Transverse colon (tissue), 4 donors: Measurements from ENCODE around the gene CADPS. TPM values are rescaled to one million over a fixed set of nuclear protein-coding genes. Genes with fewer than 3 reads are reported as not detected.

Source experiments
- DNase-seq: peaks from one replicate; pipeline ENCODE4 v3.0.0-alpha.2; 2019
- H3K27ac ChIP-seq, 4 donors: fragments of 200-600 bp; sonication (generic); 2 replicates each; pipeline ENCODE4 v1.5.1; 2016 to 2018; ENCODE audit warnings: inconsistent platforms in 4 of 4
- H3K27me3 ChIP-seq: fragments of 200-600 bp; sonication (generic); 2 replicates; pipeline ENCODE4 v1.5.1; 2017; ENCODE audit warnings: inconsistent platforms
- H3K36me3 ChIP-seq, 4 donors: fragments of 200-600 bp; sonication (generic); 2 replicates each; pipeline ENCODE4 v1.5.1; 2017 to 2019; ENCODE audit warnings: inconsistent platforms in 4 of 4
- H3K4me1 ChIP-seq, 4 donors: fragments of 200-600 bp; sonication (generic); 2 replicates each; pipeline ENCODE4 v1.5.1; 2017 to 2020; ENCODE audit warnings: inconsistent platforms in 4 of 4
- H3K4me3 ChIP-seq, 4 donors: fragments of 200-600 bp; sonication (generic); 1 replicate in 1 of 4; 2 replicates in 3 of 4; pipeline versions ENCODE4 v1.5.1 to v1.6.1; 2017 to 2019; ENCODE audit warnings: inconsistent platforms in 4 of 4
- H3K9me3 ChIP-seq, 2 donors: fragments of 200-600 bp; sonication (generic); 2 replicates each; pipeline ENCODE4 v1.5.1; 2017 to 2019; ENCODE audit warnings: inconsistent platforms in 2 of 2
- CTCF ChIP-seq, 5 experiments: fragments of 200-600 bp in 3 of 5; fragments of 450-650 bp in 2 of 5; sonication (generic) in 3 of 5; IDR thresholded peaks; 1 replicate in 2 of 5; 2 replicates in 3 of 5; pipeline ENCODE4 v1.5.1; 2016 to 2017; ENCODE audit warnings: antibody characterized with exemption in 5 of 5, inconsistent platforms in 3 of 5, mild to moderate bottlenecking in 2 of 5, moderate library complexity in 1 of 5
- EP300 ChIP-seq: sonication (generic); formaldehyde crosslinking; IDR thresholded peaks from one replicate; pipeline ENCODE4 v1.6.1; 2017; ENCODE audit warnings: antibody characterized with exemption, low read depth
- POLR2A ChIP-seq: fragments of 450-650 bp; IDR thresholded peaks from one replicate; pipeline ENCODE4 v1.6.1; 2016; ENCODE audit warnings: antibody characterized with exemption, mild to moderate bottlenecking, moderate library complexity
- POLR2AphosphoS5 ChIP-seq, 3 donors: sonication (generic); formaldehyde crosslinking; IDR thresholded peaks; one replicate each; pipeline ENCODE4 v1.6.1; 2016; ENCODE audit warnings: antibody characterized with exemption in 3 of 3
- WGBS, 2 donors: methylation state at CpG; one replicate each; pipeline ENCODE4 v1.1.5; 2018; ENCODE audit warnings: low coverage in 1 of 2; 5-methylcytosine and 5-hydroxymethylcytosine counted together
- in situ Hi-C, 4 donors: fragments of 200-750 bp; cut with MboI; loops; one replicate each; pipeline versions ENCODE4 v1.15.0 to v1.15.1; 2017; ENCODE audit warnings: low sequenced_read_pairs in 3 of 4, low pct_ligation_motif_present in 1 of 4, low pct_unique_long_range_greater_than_20kb in 1 of 4
- intact Hi-C: fragments of 100-400 bp; cut with DNase I; formaldehyde crosslinking; loops from one replicate; pipeline ENCODE4 v1.15.1; 2023; ENCODE audit warnings: low total_unique reads
- total RNA-seq, 4 donors: library from RNA; depleted of rRNA; stranded (reverse); fragments of >200 nt; gene quantifications; one replicate each; pipeline ENCODE4 v1.1.0, GENCODE V29; 2016

Gene CADPS
- total RNA-seq, 4 donors from 2014 or later = 1.9 to 22.7 (median 8.9) TPM

DNA sequence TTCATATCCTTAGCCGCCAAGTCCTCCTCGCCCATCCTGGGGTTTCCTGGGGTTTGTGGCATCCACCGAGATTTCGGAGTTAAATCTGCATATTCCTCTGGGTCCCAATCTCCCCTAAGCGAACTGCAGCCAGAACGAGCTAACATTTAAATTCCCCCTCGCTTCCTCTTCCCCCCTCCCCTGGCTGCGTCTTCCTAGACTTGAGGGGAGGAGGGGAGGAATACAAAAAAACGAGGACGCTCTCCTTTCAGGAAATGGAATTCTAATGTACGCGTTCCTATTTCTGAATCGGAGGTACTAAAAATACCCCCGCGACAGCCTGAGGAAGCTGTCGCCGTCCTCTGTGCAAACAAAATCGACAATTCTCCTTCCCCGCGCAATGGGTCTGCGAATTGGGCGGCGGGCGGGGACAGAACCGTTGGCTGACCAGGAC lies 507.4 kb downstream of the CADPS start:
- intact Hi-C loops = no loop called here
- no peak overlapping the region for H3K27ac ChIP-seq
- in situ Hi-C loops = no loop called here
- H3K27me3 ChIP-seq = peaks cover 97% of the 10 kb centered on the region
- TF ChIP-seq CTCF (IDR thresholded peaks at IDR 0.05) = no peak
- TF ChIP-seq POLR2AphosphoS5 (IDR thresholded peaks at IDR 0.05) = no peak
- TF ChIP-seq POLR2A = no peak
- TF ChIP-seq EP300 = no peak
- H3K4me3 ChIP-seq = no peak overlapping the region
- 0 to 11% methylated on average over 6 to 25 of the region's 25 CpGs for WGBS, 2 donors
- H3K36me3 ChIP-seq = no peaks in the 10 kb centered on the region
- no peak for DNase-seq
- peaks cover 0 to 17% (median 5%) of the 10 kb centered on the region in 4 donors for H3K4me1 ChIP-seq
- no peaks in the 10 kb centered on the region for H3K9me3 ChIP-seq

DNA sequence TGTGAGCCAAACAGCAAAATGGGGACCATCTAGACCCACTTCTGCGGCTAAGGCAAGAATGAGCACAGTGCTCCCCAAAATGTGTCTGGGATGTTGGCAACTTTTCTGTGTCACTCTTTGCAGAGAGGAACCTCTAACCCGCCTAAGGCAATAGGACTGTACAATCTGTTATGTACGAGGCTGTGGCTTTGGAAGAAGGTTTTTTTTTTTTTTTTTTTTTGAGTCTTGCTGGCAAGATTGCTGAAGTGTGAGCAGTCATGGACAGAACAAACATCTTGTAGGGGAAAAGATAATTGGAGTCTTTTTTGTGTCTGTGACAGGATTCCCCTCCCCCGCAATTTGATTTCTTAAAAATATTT lies 509.1 kb downstream of the CADPS start:
- TF ChIP-seq POLR2AphosphoS5 (IDR thresholded peaks at IDR 0.05) = no peak
- no peak for TF ChIP-seq POLR2A
- no peak for TF ChIP-seq EP300
- no peak for TF ChIP-seq CTCF (IDR thresholded peaks at IDR 0.05)
- in situ Hi-C loops = no loop called here
- H3K27me3 ChIP-seq = peaks cover 83% of the 10 kb centered on the region

DNA sequence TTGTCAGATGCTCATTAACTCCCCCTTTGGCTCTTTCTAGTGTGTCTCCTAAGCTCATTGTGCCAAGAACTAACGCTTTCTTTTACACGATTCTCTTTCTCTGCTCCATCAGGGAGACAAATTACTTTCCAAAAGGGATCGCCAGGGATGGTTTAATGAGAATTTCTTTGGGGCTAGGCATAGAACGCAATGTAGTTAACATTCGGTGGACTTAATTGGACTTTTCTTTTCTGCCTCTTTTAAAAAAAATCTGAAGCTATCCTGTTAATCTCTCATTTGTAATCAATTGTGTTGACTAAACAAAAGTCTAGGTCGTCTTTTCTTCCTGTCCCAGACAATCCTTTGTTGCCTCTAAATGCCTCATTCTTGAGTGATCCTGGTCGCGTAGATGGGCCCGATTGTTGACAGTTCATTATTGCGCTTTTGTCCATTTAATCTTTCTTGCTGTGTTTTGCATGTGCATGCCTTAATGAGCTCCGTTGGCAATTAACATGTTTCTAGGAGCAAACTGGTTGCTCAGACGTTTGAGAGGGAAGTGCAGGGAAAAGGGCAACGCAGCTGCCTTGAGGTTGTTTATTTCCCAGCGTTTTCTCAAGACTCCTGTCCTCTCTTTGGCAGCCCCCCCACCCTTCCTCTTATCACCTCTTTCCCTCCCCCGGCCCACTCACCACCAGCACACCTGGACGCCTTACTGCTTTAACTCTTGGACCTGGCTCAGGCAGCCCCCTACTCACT lies 509.7 kb downstream of the CADPS start:
- no peaks in the 10 kb centered on the region for H3K9me3 ChIP-seq
- no peak overlapping the region for H3K27ac ChIP-seq
- no peaks in the 10 kb centered on the region for H3K36me3 ChIP-seq
- H3K4me3 ChIP-seq = no peak overlapping the region
- TF ChIP-seq EP300 = no peak
- DNase-seq = no peak
- H3K27me3 ChIP-seq = peaks cover 77% of the 10 kb centered on the region
- H3K4me1 ChIP-seq = peaks cover 0 to 13% (median 5%) of the 10 kb centered on the region in 4 donors
- 33 to 35% methylated on average over 12 to 16 of the region's 16 CpGs for WGBS, 2 donors
- in situ Hi-C loops (no loop called here), intact Hi-C loops (no loop called here)

More for the DNA sequence above, 509.1 kb downstream of the CADPS start:
- 27 to 33% methylated on average over 3 to 4 of the region's 4 CpGs for WGBS, 2 donors
- H3K36me3 ChIP-seq = no peaks in the 10 kb centered on the region
- intact Hi-C loops = no loop called here
- H3K4me3 ChIP-seq = no peak overlapping the region
- H3K27ac ChIP-seq = no peak overlapping the region
- DNase-seq = no peak
- peaks cover 0 to 14% (median 5%) of the 10 kb centered on the region in 4 donors for H3K4me1 ChIP-seq
- H3K9me3 ChIP-seq = no peaks in the 10 kb centered on the region

GRCh38 chr3:62364191-62364590 lies 511.0 kb downstream of the CADPS start:
- Histone ChIP-seq H3K27me3 (peaks cover 64% of the 10 kb centered on the region), H3K9me3 (no peaks in the 10 kb centered on the region), H3K27ac (no peak overlapping the region), H3K4me3 (no peak overlapping the region), H3K4me1 (peaks cover 0 to 6% (median 2%) of the 10 kb centered on the region in 4 donors), H3K36me3 (no peaks in the 10 kb centered on the region)
- in situ Hi-C loops (no loop called here), intact Hi-C loops (no loop called here)
- DNase-seq = no peak
- no peak for TF ChIP-seq EP300
- no peak for TF ChIP-seq POLR2AphosphoS5 (IDR thresholded peaks at IDR 0.05)
- TF ChIP-seq POLR2A = no peak
- TF ChIP-seq CTCF (IDR thresholded peaks at IDR 0.05) = no peak

- WGBS, 2 donors = 88 to 96% methylated on average over 2 to 6 of the region's 6 CpGs
- in situ Hi-C loops = no loop called here
- no peaks in the 10 kb centered on the region for H3K9me3 ChIP-seq
- no peaks in the 10 kb centered on the region for H3K36me3 ChIP-seq
- no peak overlapping the region for H3K4me3 ChIP-seq
- H3K27me3 ChIP-seq = peaks cover 54% of the 10 kb centered on the region
- H3K4me1 ChIP-seq = no peaks in the 10 kb centered on the region
- no peak for TF ChIP-seq POLR2AphosphoS5 (IDR thresholded peaks at IDR 0.05)
- TF ChIP-seq CTCF (IDR thresholded peaks at IDR 0.05) = no peak
- no peak for TF ChIP-seq EP300
- no peak for TF ChIP-seq POLR2A
- intact Hi-C loops = no loop called here
- DNase-seq = no peak
- no peak overlapping the region for H3K27ac ChIP-seq
Measured at GRCh38 chr3:62363275-62363674, 511.9 kb downstream of the CADPS start.
